Activated CD8-positive, alpha-beta memory T cell treated with anti-CD3 and anti-CD28 coated beads for 24 hours (primary cell): ENCODE results near the gene GALNT2.

Experiments used
- DNase-seq: peaks from one replicate; pipeline ENCODE4 v3.0.0-alpha.2; 2020

Gene GALNT2

GRCh38 chr1:230136453-230137336 is 69.7 kb downstream of the GALNT2 start:
- DNase-seq: no peak

GRCh38 chr1:230137337-230137815 is 70.3 kb downstream of the GALNT2 start:
- no peak for DNase-seq

- DNase-seq: no peak
Observed at GRCh38 chr1:230138561-230139239, 71.7 kb downstream of the GALNT2 start.

GRCh38 chr1:230139315-230139714 is 72.3 kb downstream of the GALNT2 start:
- no peak for DNase-seq

- DNase-seq: no peak
Observed at GRCh38 chr1:230139741-230140140, 72.7 kb downstream of the GALNT2 start.

- no peak for DNase-seq
Observed at GRCh38 chr1:230140221-230141020, 73.4 kb downstream of the GALNT2 start.

- DNase-seq: no peak
Observed at GRCh38 chr1:230141021-230141648, 74.1 kb downstream of the GALNT2 start.

GRCh38 chr1:230141797-230142607 is 75.0 kb downstream of the GALNT2 start:
- DNase-seq: no peak

- no peak for DNase-seq
Observed at GRCh38 chr1:230142608-230143210, 75.7 kb downstream of the GALNT2 start.

GRCh38 chr1:230143534-230143933 is 76.5 kb downstream of the GALNT2 start:
- DNase-seq: no peak

- DNase-seq: no peak
Observed at GRCh38 chr1:230144010-230144614, 77.1 kb downstream of the GALNT2 start.

GRCh38 chr1:230144758-230145504 is 77.9 kb downstream of the GALNT2 start:
- DNase-seq: no peak

GRCh38 chr1:230145505-230145899 is 78.5 kb downstream of the GALNT2 start:
- DNase-seq: no peak

GRCh38 chr1:230145953-230146476 is 79.0 kb downstream of the GALNT2 start:
- DNase-seq: no peak

GRCh38 chr1:230146709-230147108 is 79.7 kb downstream of the GALNT2 start:
- DNase-seq: no peak

- DNase-seq: no peak
Observed at GRCh38 chr1:230147253-230148125, 80.5 kb downstream of the GALNT2 start.

GRCh38 chr1:230148126-230148652 is 81.2 kb downstream of the GALNT2 start:
- no peak for DNase-seq

- DNase-seq: no peak
Observed at GRCh38 chr1:230148768-230149469, 81.9 kb downstream of the GALNT2 start.
